Measurements from ENCODE around the gene TRAT1.
"Not testable (repeated sequence)": the region's sequence is repeated elsewhere in the genome, so short reads cannot be mapped to it uniquely, and the experiment has no call there.

TRAT1 gene

DNA sequence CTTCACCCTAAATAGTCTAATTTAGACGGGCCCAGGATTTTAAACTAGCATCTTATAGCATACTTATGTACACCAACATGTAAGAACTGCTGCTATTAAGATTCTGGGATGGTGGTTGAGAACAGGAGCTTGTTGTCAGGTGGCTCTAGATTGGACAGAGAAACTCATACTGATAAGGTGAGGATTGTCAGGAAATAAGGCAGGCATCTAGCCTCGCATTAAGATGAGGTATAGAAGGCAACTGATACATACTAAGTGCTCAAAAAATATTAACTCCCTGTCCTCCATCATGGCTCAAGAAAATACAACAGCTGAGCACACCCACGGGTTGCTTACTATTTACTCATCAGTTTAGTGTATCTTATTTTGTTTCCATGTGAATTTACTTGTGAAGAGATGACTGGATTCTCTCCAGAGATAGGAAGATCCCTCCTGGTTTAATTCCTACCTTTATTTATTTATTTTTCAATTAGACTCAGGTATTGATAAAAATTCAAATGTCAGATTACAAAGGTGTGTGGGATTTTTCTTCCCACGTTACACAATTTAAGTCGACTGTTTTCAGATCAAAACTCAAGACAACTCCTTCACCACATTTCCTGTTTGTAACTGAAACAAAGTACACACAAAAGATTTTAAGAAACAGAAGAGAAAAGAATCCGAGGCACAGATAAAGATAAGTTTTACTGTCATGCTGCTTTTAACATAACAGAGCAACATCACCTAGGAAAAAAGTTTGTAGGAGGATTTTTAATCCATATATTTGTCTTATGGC, at the start of gene TRAT1:
TRAT1 (plus strand) TSS at position 664 of the 775 bp plus-strand sequence. CDS start 142 bp downstream, outside the sequence.
- no peak for DNase-seq

DNA sequence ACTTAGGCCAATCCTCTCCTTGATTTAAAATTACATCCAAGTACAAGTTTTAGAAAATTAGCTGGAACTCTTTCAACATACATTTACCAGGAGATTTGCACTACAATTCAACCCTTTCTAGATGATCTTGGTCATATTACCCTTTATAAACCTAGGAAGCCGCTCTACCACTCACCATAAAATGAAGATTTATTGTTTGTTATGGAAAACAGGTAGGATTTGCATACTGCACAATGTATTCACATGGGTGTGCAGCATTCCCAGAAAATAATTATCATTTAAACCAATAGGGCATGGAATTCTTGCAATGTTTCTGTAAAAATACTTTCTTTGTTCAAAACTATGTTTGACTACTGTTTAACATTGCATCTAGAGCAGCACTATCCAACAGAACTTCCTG, 46.9 kb upstream of the TRAT1 start:
- DNase-seq, result no peak

DNA sequence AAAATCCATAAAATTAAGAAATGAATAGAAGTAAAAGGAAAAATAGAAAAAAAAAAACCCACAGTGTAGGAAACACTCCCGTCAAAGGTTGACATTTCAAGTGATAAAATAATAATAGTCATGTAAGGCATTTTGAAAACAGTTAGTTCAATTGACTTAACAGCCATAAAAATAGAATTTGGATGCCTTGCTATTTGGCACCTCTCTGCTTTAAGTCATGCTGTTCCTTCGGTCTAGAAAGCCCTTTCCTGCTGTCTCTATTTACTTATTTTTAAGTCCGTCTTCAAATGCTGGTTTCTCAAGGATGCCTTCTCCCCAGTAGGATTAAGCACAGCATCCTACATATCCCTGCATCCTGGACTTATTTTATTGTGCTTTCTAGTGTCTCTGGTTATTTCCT, 43.1 kb upstream of the TRAT1 start:
- DNase-seq, result no peak

DNA sequence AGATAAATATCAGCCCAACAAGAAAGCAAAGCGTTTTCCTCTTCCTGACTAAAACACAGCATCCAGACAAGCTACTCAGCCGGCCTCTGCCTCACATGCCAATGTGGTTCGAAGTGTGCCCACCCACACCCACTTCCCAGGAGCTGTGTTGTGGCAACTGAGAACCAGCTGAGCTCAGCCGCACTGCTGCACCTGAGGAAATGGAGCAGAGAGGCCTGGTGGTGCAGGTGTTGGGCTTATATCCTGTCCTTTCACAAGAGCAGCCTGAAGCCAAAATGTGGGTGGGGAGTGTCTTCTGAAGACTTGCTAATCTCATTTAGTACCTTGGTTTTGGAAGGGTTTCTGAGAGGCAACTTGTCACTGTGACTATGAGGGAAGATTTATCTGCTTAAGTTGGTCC, 42.4 kb upstream of the TRAT1 start:
- DNase-seq, result peak; percentile 12

DNA sequence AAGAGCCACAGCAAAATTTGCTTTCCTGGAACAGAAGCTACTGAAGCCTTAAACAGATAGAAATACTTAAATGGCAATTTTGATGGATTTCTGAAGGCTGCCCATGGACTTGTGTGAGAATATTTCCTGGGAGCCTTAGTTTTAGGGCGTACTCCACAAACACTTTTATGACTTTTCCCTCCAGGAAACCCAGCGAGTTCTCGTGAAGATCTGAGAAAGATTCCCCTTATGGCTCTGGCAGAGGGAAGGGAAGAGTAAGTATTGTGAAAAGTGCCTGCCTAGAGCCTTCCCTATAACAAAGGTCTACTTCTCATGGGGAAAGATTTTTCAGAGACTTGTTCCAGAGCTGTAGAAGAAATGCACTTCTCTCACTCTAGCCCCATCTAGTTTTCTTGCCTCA, 31.1 kb upstream of the TRAT1 start:
- DNase-seq, result no peak

GRCh38 chr3:108804437-108804836, 18.1 kb upstream of the TRAT1 start:
- no peak for DNase-seq

- no peak for DNase-seq
These were observed 17.6 kb upstream of the TRAT1 start for GRCh38 chr3:108804966-108805365.

DNA sequence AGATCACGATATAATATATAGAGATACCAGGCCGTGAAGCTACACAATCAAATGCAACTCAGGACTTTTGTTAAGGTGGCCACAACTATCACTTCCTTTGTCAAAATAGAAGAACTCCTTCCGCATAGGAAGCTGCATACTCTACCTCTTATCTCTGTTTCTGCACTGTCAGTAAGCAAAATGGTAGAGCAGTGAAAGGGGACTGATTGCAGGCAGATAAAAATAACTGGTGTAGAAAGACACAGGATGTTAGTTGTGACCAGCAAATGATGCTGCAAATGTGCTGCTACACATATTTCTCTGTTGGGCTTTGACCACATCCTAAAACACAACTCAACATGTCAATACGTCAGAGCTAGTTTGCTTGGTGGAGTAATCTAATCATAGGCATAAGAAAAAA, 16.3 kb upstream of the TRAT1 start:
- no peak for DNase-seq

- peak; percentile 63 for DNase-seq
These were observed 4.2 kb upstream of the TRAT1 start for GRCh38 chr3:108818404-108818803.

- no peak for DNase-seq
These were observed 2.0 kb upstream of the TRAT1 start for GRCh38 chr3:108820586-108820985.

DNA sequence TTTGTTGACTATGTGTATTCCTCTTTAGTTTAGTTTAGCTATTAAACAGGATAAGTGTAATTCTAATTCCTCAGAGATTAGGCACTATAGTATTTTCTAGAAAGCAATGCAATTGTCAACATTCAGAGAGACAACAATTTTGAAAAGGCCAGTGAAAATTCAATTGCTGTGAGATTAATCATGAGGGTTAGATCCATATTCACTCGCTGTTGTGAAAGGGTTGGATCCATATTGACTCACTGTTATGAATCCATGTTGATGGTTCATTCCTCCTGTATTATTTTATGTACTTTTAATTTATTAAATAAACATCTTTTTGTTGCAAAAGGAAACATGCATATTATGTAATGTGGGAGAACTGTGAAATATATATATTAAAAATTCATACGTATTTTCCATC, 641 bp downstream of the TRAT1 start:
- DNase-seq, result no peak

- DNase-seq, result not testable (repeated sequence)
These were observed 1.2 kb downstream of the TRAT1 start for GRCh38 chr3:108823803-108824202.

DNA sequence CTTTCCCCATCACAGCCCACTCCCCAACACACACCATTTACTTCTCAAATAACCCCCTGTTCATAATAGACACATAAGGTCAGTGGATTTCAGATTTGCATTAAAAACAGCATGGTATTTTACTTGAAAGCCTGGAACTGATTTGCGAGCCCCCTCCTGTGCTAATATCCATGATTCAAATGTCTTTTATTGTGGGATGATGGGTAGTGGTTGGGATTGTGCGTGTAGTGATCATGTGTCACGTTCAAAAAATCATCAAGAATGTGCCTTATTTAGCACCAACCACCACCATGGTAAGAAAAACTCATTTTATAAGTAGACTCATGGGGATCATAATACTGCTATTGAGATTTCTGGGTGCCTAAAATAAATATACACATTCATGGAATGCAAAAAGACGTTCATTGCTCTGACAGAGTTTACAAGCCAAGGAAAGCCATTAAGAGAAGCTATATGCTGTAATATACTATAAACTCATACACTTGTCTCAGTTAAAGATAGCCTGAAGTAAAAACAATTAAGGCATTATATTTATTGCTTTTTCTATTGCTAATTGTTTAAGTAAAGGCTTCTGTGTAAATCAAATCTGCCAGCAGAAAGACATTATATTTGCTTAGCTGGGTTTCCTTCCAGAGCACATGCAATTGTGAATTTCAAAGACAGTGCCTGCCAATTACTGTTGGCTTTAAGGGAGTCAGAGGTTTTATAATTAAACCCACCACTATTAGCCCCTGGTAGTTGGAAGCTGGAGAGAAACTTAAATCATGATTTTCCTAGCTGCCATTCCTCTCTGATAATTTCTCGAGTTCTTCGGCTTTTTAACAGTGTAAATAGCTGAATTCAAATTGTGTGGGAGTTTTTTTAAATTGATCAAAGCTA, 4.0 kb downstream of the TRAT1 start:
- no peak for DNase-seq

- no peak for DNase-seq
These were observed 7.8 kb downstream of the TRAT1 start for GRCh38 chr3:108830381-108830780.

- no peak for DNase-seq
These were observed 8.5 kb downstream of the TRAT1 start for GRCh38 chr3:108830991-108831614.

DNA sequence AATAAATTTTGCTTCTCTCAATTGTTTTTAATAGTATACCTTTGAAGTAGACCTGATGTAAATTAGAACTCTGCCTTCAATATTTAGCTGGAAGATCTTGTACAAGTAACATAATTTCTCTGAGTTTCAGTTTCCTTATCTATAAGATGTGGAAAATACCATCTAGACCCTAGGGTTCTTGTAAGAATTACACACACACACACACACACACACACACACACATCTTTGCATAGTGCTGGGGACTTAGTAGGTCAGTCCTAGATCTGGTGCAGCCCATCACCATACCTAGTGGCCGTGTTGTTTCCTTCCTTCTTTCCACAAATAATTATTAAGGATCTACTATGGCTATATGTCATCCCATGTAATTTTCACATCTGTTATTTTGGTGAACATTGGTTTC, 11.0 kb downstream of the TRAT1 start:
- no peak for DNase-seq

DNA sequence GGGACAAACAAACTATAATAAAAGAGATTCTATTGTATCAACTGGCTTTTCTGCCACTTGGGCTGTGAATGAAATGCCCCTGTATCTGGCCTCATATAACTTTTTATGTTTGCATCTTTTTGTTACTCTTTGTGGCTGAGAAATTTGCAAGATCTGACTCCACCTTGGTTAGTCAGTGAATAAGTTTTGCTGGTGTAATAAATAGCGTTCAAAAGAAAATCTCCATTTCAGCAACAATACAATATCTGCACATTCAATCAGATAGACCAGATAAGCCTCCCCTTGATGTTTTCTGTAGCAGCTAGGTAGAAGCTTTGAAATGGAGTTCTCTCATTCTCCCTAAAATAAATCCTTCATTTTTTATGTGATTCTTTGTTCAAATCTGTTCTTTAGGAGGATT, 12.0 kb downstream of the TRAT1 start:
- no peak for DNase-seq

- DNase-seq, result peak; percentile 65
These were observed 12.5 kb downstream of the TRAT1 start for GRCh38 chr3:108835101-108835500.

DNA sequence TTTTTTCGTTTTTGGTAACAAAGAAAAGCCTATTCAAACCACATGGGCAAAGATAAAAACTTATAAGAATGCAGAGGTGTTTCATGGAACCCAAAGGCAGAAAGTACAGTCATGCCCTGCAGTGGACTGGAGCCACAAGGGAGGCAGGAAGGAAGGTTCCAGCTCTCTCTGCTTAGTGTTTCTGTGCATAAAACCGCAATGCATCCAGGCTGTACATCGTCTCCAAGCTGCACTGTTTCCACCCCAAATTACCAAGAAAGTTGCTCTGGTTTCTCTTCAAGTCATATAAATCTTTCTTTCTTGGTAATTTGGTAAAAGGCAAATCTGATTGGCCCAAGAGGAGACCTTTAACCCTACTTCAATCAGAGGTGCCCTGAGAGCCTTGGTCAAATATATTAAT, 15.8 kb downstream of the TRAT1 start:
- peak; percentile 64 for DNase-seq

GRCh38 chr3:108845709-108846293, 23.2 kb downstream of the TRAT1 start:
- no peak for DNase-seq

DNA sequence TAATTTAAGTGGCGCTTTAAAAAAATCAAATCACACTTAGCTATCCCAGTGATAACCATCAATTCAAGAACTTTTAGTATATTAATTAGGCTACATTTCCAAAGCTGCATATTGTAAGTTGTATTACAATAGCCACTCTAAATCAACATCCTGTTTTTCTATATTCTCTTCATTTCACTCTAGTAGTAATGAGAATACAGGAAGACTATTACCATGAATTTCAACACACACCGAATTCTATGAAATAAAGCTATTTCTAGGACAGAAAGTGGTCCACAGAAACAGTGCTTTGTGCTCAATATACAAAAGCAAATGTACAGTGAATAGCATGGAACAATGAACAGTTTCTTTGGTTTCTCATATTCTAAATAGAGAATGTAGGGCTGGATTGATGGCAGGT, 24.6 kb downstream of the TRAT1 start:
- no peak for DNase-seq

DNA sequence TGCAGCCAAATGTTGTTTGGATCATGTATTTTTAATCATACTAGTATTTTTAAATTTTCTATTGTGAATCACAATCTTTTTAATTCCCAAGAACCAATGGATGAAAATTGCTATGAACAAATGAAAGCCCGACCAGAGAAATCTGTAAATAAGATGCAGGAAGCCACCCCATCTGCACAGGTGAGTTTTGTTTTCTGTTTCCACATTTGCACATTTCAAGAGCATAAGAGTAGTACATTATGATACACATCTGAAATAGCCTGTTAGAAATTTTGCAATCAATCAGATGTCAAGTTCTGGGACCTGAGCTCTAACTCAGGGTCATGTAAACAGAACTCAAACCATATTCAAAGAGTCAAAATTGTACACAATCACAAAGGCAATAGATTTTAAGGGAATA, 26.5 kb downstream of the TRAT1 start:
- DNase-seq, result no peak

GRCh38 chr3:108861401-108861800, 38.8 kb downstream of the TRAT1 start:
- no peak for DNase-seq

All from stimulated activated CD4-positive, alpha-beta T cell treated with anti-CD3 and anti-CD28 coated beads, Interleukin-4, amount 100 ng/mL, for 24 hours (primary cell).